Mucosa of stomach (tissue), 1 donor: Measurements from ENCODE around the gene ITGB3BP.
"Not testable (repeated sequence)": the region's sequence is repeated elsewhere in the genome, so short reads cannot be mapped to it uniquely, and the experiment has no call there.

Source experiments
- H3K27me3 ChIP-seq: one replicate; pipeline ENCODE4 v1.7.0; 2013; ENCODE audit warnings: mild to moderate bottlenecking, low read length; ENCODE audit not compliant: control insufficient read depth, insufficient read depth
- H3K36me3 ChIP-seq: one replicate; pipeline ENCODE4 v1.7.0; 2013; ENCODE audit warnings: low read length; ENCODE audit not compliant: control insufficient read depth, insufficient read depth
- H3K4me1 ChIP-seq: one replicate; pipeline ENCODE4 v1.7.0; 2013; ENCODE audit warnings: mild to moderate bottlenecking, low read length; ENCODE audit not compliant: control insufficient read depth, insufficient read depth
- H3K4me3 ChIP-seq: one replicate; pipeline ENCODE4 v1.7.0; 2013; ENCODE audit warnings: low read length
- H3K9ac ChIP-seq: one replicate; pipeline ENCODE4 v1.7.0; 2013; ENCODE audit warnings: mild to moderate bottlenecking, low read length, moderate library complexity
- H3K9me3 ChIP-seq: one replicate; pipeline ENCODE4 v1.7.0; 2013; ENCODE audit warnings: mild to moderate bottlenecking, low read length, moderate library complexity; ENCODE audit not compliant: control insufficient read depth
- donor health status: Pancreatic carcinoma.

ITGB3BP gene

GRCh38 chr1:63454269-63454668 is 68.8 kb downstream of the ITGB3BP start:
- no peaks in the 10 kb centered on the region for H3K4me1 ChIP-seq
- H3K36me3 ChIP-seq: no peaks in the 10 kb centered on the region
- no peaks in the 10 kb centered on the region for H3K27me3 ChIP-seq
- no peak overlapping the region for H3K9ac ChIP-seq
- no peak overlapping the region for H3K4me3 ChIP-seq
- no peaks in the 10 kb centered on the region for H3K9me3 ChIP-seq

- H3K9me3 ChIP-seq: no peaks in the 10 kb centered on the region
- H3K36me3 ChIP-seq: no peaks in the 10 kb centered on the region
- H3K9ac ChIP-seq: no peak overlapping the region
- H3K4me3 ChIP-seq: no peak overlapping the region
- no peaks in the 10 kb centered on the region for H3K27me3 ChIP-seq
- H3K4me1 ChIP-seq: no peaks in the 10 kb centered on the region
These were observed 69.8 kb downstream of the ITGB3BP start for GRCh38 chr1:63453232-63453631.

DNA sequence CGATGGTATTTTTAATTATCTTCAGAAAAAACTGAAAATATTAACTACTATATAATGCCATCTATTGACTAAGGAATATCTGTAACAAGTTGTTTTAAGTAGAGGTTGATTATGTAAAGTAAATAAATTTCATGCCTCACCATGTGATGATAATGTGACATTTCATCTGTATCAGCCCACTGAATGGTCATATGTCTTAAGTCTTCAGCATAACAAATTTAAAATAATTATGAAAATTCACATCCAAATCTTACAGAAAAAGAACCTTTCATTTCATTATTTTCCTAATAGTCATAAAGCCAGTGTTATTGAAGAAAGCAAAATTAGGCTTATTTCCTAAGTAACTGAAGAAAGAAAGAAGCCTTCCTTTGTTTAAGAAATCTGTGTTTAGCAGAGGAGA is 72.6 kb downstream of the ITGB3BP start:
- no peaks in the 10 kb centered on the region for H3K4me1 ChIP-seq
- H3K4me3 ChIP-seq: no peak overlapping the region
- no peaks in the 10 kb centered on the region for H3K36me3 ChIP-seq
- H3K9me3 ChIP-seq: no peaks in the 10 kb centered on the region
- H3K9ac ChIP-seq: no peak overlapping the region
- H3K27me3 ChIP-seq: no peaks in the 10 kb centered on the region

DNA sequence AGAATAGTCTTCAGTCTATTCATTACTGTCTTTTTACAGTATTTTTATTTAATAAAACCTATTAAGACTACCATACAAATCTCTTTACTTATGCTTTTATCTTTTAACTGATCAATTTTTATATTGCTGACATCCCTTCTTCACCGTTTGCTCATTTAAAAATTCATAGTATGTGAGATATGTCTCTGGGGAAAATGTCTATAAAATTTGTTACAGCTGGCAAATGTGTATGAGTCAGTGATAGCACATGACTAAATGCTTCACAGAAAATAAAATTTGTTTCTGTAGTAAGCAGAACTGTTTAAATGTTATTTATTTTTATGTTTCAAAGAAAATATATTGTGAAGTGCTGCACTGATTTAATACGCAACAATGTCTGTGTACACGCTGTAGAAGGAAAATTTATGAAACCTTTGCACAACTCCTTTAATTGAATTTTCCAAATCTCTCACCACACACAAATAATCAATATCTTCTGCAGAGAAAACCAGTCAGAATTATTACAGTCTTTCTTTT is 74.2 kb downstream of the ITGB3BP start:
- Histone ChIP-seq H3K36me3 (no peaks in the 10 kb centered on the region), H3K27me3 (no peaks in the 10 kb centered on the region), H3K4me1 (no peaks in the 10 kb centered on the region), H3K9me3 (no peaks in the 10 kb centered on the region), H3K9ac (no peak overlapping the region), H3K4me3 (no peak overlapping the region)

DNA sequence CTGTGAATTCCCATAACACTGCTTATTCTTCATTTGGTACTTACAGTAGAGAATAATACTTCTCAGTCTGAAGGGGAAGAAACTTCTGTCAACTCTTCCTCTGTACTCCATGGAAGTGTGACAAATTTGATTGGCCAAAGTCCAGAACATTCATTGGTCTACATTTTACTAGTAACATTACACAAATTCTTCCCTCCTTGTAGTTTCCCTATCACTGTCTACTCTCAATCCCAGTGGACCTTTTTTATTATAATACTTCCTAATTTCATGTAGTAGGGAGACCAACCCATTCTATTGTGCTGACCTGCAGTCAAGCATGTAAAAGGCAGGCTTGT is 80.9 kb downstream of the ITGB3BP start:
- no peaks in the 10 kb centered on the region for H3K27me3 ChIP-seq
- H3K4me3 ChIP-seq: no peak overlapping the region
- H3K36me3 ChIP-seq: no peaks in the 10 kb centered on the region
- H3K9me3 ChIP-seq: no peaks in the 10 kb centered on the region
- no peak overlapping the region for H3K9ac ChIP-seq
- H3K4me1 ChIP-seq: peaks cover 7% of the 10 kb centered on the region

DNA sequence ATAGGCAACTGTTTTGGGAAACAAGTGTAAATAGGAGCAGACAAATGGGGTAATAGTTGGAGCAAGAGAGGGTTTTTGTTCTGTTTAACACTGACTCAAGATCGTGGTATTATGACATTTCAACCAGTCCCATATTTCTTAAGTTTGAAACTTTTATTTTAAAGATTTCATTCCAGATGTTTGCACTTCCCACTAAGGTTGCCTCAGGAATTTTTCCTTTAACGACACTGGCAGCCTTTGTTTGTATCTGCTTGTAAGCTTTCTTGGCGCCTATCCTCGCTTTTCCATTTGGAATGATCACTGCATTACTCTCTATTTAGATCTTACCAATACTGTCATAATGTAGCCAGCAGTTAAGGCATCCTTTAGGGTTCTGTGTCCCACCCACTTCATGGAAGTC is 87.9 kb downstream of the ITGB3BP start:
- no peak overlapping the region for H3K4me3 ChIP-seq
- H3K9me3 ChIP-seq: no peaks in the 10 kb centered on the region
- no peaks in the 10 kb centered on the region for H3K36me3 ChIP-seq
- H3K9ac ChIP-seq: no peak overlapping the region
- H3K27me3 ChIP-seq: no peaks in the 10 kb centered on the region
- no peaks in the 10 kb centered on the region for H3K4me1 ChIP-seq

DNA sequence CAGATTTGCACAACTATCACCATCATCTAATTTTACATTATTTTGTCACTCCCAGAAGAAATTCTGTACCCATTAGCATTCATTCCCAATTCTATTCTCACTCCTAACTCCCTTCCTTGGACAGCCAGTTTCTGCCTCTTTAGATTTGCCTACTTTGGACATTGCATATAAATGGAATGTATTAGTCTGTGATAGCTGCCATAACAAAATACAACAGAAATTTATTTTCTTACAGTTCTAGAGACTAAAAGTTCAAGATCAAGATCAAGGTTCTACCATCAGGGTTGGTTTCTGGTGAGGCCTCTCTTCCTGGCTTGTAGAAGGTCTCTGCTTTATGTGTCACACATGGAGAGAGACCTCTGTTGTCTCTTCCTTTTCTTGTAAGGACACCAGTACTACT is 93.7 kb downstream of the ITGB3BP start:
- Histone ChIP-seq H3K9me3 (no peaks in the 10 kb centered on the region), H3K9ac (no peak overlapping the region), H3K4me3 (no peak overlapping the region), H3K4me1 (no peaks in the 10 kb centered on the region), H3K36me3 (no peaks in the 10 kb centered on the region), H3K27me3 (no peaks in the 10 kb centered on the region)

GRCh38 chr1:63428815-63429214 is 94.2 kb downstream of the ITGB3BP start:
- Histone ChIP-seq H3K4me1 (no peaks in the 10 kb centered on the region), H3K36me3 (no peaks in the 10 kb centered on the region), H3K27me3 (no peaks in the 10 kb centered on the region), H3K4me3 (no peak overlapping the region), H3K9ac (no peak overlapping the region), H3K9me3 (no peaks in the 10 kb centered on the region)

DNA sequence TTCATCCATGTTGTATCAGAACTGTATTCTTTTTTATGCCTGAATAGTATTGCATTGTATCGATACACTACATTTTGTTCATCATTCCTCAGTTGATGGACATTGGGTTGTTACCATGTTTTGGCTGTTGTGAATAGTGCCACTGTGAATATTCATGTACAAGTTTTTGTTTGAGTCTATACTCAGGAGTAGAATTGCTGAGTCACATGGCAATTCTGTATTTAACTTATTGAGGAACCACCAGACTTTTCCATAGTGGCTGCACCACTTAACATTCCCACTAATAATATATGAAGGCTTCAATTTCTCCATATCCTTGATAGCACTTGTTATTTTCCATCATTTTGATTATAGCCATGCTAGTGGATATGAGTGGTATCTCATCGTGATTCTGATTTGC is 99.4 kb downstream of the ITGB3BP start:
- no peaks in the 10 kb centered on the region for H3K9me3 ChIP-seq
- no peaks in the 10 kb centered on the region for H3K36me3 ChIP-seq
- H3K4me1 ChIP-seq: peaks cover 7% of the 10 kb centered on the region
- no peak overlapping the region for H3K4me3 ChIP-seq
- no peaks in the 10 kb centered on the region for H3K27me3 ChIP-seq
- H3K9ac ChIP-seq: no peak overlapping the region

DNA sequence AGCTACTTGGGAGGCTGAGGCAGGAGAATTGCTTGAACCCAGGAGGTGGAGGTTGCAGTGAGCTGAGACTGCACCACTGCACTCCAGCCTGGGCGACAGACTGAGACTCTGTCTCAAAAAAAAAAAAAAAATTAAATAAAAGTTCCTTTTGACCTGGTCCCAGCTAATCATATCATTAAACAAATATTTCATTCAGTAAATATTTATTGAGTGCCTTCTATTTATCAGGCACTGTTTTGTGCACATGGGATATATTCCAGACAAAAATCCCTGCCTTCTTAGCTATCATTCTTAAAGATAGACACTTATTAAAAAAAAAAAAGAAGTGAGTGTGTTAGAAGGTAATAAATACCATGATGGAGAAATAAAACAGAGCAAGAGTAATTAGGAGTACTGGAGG is 102.3 kb downstream of the ITGB3BP start:
- not testable (repeated sequence) for H3K9me3 ChIP-seq, H3K9ac ChIP-seq

DNA sequence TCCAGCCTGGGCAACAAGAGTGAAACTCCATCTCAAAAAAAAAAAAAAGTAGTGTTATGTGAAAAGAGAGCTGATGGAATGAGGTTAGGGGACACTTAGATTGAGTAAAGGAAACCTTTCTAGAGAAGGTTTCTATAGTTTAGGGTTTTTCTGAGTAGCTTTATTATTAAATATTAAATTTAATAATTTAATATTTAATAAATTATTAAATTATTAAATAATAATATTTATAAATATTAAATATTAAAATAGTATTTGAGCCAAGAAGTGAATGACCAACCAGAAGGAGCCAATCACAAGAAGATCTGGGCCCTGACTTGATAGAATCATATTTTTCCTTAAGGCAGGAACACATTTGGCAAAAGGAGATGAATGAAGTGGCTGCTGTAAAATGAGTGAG is 104.9 kb downstream of the ITGB3BP start:
- Histone ChIP-seq H3K4me1 (peaks cover 7% of the 10 kb centered on the region), H3K9me3 (no peaks in the 10 kb centered on the region)

More for the DNA sequence above, 102.3 kb downstream of the ITGB3BP start:
- H3K36me3 ChIP-seq, H3K4me3 ChIP-seq, H3K27me3 ChIP-seq, H3K4me1 ChIP-seq: not testable (repeated sequence)

DNA sequence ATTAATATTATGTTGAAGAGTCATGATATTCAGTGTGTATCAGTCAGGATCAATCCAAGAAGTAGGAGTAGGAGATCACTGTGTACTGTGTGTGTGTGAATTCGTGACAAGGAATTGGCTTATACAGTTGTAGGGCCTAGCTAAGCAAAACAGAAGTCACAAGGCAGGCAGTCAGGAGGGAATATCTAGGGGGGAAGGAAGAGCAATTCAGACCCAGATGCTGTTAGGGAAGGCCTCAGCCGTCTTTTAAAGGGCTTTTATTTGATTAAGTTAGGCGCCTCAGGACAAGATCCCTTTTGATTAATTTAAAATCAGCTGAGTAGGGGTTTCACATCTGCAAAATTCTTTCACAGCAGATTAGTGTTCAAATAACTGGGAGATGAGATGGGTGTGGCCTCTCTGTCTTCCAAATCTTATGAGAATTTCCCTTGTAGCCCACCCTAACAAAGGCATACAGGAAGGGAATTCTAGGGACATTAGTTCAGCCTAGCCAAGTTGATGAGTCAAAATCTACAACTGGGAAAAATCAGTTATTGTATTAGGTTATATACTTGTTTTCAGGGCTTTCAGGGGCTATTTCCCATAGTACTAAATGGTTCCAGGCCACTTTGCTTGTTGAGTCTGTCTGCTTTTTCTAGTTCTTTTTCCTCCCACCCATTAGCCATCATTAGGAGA is 108.2 kb downstream of the ITGB3BP start:
- H3K4me3 ChIP-seq: no peak overlapping the region
- peaks cover under 1% of the 10 kb centered on the region for H3K4me1 ChIP-seq
- H3K27me3 ChIP-seq: no peaks in the 10 kb centered on the region
- H3K36me3 ChIP-seq: peaks cover 4% of the 10 kb centered on the region
- H3K9me3 ChIP-seq: no peaks in the 10 kb centered on the region
- no peak overlapping the region for H3K9ac ChIP-seq

More for the DNA sequence above, 104.9 kb downstream of the ITGB3BP start:
- Histone ChIP-seq H3K9ac (no peak overlapping the region), H3K36me3 (no peaks in the 10 kb centered on the region), H3K4me3 (no peak overlapping the region), H3K27me3 (no peaks in the 10 kb centered on the region)

GRCh38 chr1:63413394-63413793 is 109.6 kb downstream of the ITGB3BP start:
- Histone ChIP-seq H3K9ac (no peak overlapping the region), H3K36me3 (peaks cover 4% of the 10 kb centered on the region), H3K4me1 (no peaks in the 10 kb centered on the region), H3K4me3 (no peak overlapping the region), H3K9me3 (no peaks in the 10 kb centered on the region), H3K27me3 (no peaks in the 10 kb centered on the region)
